ENCODE measurements around the gene MFSD11. TPM values are rescaled to one million over a fixed set of nuclear protein-coding genes. Genes with fewer than 3 reads are reported as not detected.
A peak's percentile ranks its signal among the peaks of the same experiment; 100 is the strongest.
"Not testable (repeated sequence)": the region's sequence is repeated elsewhere in the genome, so short reads cannot be mapped to it uniquely, and the experiment has no call there.

Gene MFSD11
- polyA plus RNA-seq, 3 donors = 25.4 to 28.6 (median 27.6) TPM

DNA sequence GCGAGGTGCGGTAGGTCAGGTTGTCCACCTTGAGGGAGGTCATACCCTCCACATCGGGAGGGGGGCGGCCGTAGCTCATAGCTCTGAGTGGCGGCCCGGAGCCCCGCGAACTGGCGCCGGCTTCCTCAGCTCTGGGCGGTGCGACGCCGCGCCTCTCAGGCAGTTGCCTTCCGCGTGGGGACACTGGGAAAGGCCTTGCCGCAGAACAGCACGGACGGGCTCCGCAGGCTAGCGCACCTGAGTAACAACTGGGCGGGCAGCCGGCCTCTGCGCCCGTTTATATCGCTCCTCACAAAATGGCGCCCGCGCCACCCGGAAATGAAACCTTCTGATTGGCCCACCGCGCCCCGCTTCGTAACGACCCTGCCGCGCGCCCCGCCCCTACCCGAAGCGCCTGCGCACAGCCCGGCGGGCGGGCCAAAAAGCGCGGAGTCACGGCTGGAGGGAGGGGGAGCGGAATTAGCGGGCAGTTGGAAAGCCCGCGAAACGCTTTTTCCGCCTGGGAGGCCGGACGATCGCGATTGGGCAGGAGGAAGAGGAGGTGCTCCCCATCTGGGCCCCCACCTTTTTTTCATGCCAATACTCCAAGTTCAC, 740 bp upstream of the MFSD11 start, which contains the start of gene SRSF2:
SRSF2 (minus strand) TSS at position 250 of the 594 bp plus-strand sequence; CDS start at position 79, 171 bp downstream.
- peak; percentile 90 to 99 (median 97) for DNase-seq (ENCODE audit: extremely low read depth in 1 of 11, low read depth in 9 of 11, low spot score in 4 of 11)

GRCh38 chr17:76738468-76738850, 540 bp downstream of the MFSD11 start:
- peak in 1 of 11 donors; percentile 13 for DNase-seq (ENCODE audit: extremely low read depth in 1 of 11, low read depth in 9 of 11, low spot score in 4 of 11)

DNA sequence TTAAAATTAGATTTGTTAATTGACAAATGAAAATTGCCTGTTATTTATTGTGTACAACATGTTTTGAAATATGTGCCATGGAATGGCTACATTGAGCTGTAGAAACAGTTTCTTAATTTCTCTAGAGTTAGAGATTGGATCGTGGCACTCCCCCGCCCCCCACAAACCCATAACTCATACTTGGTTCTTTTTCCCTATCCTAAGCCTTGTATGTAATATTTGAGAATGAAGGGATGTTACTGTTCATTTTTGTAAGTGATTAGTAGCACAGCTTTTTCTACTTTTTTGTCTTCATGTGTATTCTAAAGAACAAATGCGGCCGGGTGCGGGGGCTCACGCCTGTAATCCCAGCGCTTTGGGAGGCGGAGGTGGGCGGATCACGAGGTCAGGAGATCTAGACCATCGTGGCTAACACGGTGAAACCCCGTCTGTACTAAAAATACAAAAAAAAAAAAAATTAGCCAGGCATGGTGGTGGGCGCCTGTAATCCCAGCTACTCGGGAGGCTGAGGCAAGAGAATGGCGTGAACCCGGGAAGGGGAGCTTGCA, 1.7 kb downstream of the MFSD11 start:
- not testable (repeated sequence) for DNase-seq (ENCODE audit: extremely low read depth in 1 of 11, low read depth in 9 of 11, low spot score in 4 of 11)

GRCh38 chr17:76740329-76741118, 2.6 kb downstream of the MFSD11 start:
- DNase-seq (ENCODE audit: extremely low read depth in 1 of 11, low read depth in 9 of 11, low spot score in 4 of 11) = no peak

- DNase-seq (ENCODE audit: extremely low read depth in 1 of 11, low read depth in 9 of 11, low spot score in 4 of 11) = no peak
These were observed 5.0 kb downstream of the MFSD11 start for GRCh38 chr17:76742958-76743357.

GRCh38 chr17:76744747-76745146, 6.8 kb downstream of the MFSD11 start:
- DNase-seq (ENCODE audit: extremely low read depth in 1 of 11, low read depth in 9 of 11, low spot score in 4 of 11) = no peak

DNA sequence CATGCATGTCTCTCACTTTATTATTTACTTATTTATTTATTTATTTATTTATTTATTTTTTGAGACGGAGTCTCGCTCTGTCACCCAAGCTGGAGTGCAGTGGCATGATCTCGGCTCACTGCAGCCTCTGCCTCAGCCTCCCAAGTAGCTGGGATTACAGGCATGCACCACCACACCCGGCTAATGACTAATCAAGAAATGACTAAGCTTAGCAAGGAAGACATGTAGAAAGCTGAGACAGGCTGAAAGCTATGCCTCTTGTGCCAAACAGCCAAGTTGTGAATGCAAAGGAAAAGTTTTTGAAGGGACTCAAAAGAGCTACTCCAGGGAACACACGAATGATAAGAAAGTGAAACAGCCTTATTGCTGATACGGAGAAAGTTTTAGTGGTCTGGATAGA, 7.9 kb downstream of the MFSD11 start:
- not testable (repeated sequence) for DNase-seq (ENCODE audit: extremely low read depth in 1 of 11, low read depth in 9 of 11, low spot score in 4 of 11)

GRCh38 chr17:76747716-76748363, 9.9 kb downstream of the MFSD11 start:
- no peak for DNase-seq (ENCODE audit: extremely low read depth in 1 of 11, low read depth in 9 of 11, low spot score in 4 of 11)

- DNase-seq (ENCODE audit: extremely low read depth in 1 of 11, low read depth in 9 of 11, low spot score in 4 of 11) = no peak
These were observed 10.7 kb downstream of the MFSD11 start for GRCh38 chr17:76748657-76749056.

DNA sequence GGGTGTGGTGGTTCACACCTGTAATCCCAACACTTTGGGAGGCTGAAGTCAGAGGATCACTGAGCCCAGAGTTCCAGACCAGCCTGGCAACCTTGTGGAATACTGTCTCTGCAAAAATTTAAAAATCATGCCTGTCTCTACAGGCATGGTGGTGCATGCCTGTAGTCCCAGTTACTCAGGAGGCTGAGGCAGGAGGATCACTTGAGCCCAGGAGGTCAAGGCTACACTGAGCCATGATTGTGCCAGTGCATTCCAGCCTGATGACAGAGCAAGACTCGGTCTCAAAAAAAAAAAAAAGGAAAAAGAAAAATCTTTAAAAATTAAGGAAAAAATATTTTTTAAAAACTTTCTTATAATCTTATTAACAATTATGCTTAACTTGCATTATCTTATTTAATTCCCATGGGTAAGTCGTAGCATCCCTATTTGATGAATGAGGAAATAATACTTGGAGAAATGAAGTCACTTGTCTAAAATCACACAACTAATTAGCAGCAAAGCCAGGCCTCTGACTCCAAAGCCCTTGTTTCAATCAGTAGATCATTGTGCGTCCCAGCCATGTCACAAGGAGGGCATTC, 13.6 kb downstream of the MFSD11 start:
- no peak for DNase-seq (ENCODE audit: extremely low read depth in 1 of 11, low read depth in 9 of 11, low spot score in 4 of 11)

DNA sequence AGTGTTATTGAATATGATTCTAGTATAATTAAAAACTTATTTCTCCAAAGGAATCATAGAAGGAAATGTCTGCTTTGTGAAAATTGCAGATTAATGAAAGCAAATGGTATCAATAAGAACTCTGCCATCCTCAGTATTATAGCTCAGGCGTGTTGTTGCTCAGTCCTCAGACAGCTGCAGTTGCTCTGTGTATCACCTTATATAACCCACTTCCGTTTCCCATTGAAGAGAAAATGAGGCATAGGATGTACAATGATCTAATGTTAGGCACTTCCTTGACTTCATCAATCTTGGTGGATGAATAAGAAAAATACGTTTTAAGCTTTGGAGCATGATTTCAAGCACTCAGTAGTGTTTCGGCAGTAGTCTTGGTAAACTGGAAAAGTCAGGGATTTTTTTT, 14.1 kb downstream of the MFSD11 start:
- DNase-seq (ENCODE audit: extremely low read depth in 1 of 11, low read depth in 9 of 11, low spot score in 4 of 11) = no peak

DNA sequence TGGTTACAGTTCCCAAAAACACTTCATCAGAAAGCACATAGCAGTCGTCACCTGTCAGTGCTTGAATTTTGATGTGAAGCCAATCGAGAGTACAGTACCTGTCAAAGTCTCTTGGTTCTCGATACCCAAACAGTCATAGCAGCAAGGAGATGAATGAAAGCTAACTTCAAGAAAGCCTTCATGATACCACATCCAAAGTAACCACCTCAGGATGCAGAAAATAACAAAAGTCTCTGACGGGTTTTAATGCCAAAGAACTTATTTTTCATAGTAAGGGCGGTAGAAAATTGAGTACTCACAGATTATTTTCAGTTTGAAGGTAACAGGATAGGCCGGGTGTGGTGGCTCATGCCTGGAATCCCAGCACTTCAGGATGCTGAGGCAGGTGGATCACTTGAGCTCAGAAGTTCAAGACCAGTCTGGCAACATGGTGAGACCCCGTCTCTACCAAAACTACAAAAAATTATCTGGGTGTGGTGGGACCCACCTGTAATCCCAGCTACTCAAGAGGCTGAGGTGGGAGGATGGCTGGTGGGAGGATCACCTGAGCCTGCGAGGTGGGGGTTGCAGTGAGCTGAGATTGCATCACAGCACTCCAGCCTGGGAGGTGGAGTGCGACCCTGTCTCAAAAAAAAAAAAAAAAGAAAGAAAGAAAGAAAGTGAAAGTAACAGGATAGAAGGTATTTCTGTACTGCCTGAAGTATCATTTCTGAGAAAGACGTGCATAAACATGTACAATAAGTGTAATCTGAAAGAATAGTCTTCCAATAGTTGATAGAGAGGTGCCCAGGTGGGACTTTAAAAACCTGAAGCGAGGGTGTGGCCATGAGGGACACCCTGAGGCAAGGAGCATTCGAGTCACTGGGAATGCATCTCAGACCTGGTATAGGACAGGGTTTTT, 15.4 kb downstream of the MFSD11 start:
- DNase-seq (ENCODE audit: extremely low read depth in 1 of 11, low read depth in 9 of 11, low spot score in 4 of 11) = no peak

DNA sequence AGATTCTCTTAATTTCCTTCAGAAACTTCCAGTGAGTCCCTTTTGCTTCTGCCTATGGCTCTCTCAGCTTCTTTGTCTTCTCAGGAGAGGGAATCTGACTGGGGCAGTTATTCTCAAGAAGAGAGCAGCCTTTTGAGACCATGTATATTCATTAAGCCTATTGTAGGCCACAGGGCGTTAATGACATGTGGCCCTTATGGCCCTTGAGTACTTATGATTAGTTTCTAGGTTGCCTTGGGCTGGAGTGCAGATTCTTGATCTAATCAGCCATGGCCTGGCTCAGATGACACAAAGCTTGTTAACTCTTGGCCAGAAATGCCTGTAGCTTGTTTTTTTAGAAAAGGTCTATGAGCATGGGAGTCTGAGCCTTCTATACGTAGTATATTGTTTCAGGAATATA, 17.4 kb downstream of the MFSD11 start:
- DNase-seq (ENCODE audit: extremely low read depth in 1 of 11, low read depth in 9 of 11, low spot score in 4 of 11) = no peak

DNA sequence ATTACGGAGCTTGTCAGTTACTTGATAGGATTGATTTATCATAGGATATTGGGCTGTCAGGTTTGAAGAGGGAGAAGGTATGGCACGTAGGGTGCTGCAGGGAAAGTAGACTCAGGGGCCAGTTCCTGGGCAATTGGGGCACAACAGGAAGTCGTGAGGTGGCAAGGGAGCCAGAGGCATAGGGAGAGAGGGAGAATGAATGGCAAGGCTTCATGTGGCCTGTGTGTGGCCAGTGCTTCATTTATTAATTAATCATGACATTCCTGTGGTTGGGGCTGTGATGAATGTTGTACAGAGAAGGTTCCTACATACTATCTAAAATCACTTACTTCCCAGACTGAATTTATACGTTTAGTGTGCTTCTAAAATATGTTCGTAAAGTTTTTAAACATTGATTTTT, 19.3 kb downstream of the MFSD11 start:
- no peak for DNase-seq (ENCODE audit: extremely low read depth in 1 of 11, low read depth in 9 of 11, low spot score in 4 of 11)

- DNase-seq (ENCODE audit: extremely low read depth in 1 of 11, low read depth in 9 of 11, low spot score in 4 of 11) = no peak
These were observed 20.7 kb downstream of the MFSD11 start for GRCh38 chr17:76758570-76758969.

DNA sequence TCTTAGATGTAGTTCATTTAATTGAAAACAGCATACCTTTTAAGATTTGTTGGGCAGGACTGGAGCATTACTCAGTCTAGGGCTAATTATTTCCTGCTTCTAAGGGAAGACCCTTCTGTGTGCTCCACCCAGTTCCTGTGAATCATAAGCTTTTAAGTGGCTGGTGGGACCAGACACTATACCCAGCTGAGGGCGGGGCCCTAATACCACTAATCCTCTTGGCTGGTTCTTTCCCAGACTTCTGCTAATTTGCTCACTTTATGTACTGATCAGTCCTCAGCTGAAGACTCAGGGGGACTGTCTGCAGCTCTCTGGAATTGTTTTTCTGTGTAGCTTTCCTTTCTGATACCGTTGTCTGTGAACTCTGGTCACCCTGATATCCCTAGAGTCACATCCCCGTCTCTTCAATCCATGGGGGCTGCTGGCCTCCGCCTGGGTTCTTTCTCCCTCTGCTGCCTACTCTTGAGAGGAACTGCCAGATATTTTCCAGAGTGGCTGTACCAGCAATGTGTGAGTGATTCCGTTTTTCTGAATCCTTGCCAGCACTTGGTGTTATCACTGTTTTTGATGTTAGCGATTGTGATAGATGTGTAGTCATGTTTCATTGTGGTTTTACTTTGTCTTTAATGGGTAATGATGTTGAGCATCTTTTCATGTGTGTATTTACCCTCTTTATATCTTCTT, 35.1 kb downstream of the MFSD11 start:
- no peak for DNase-seq (ENCODE audit: extremely low read depth in 1 of 11, low read depth in 9 of 11, low spot score in 4 of 11)

- peak in 1 of 11 donors; percentile 19 for DNase-seq (ENCODE audit: extremely low read depth in 1 of 11, low read depth in 9 of 11, low spot score in 4 of 11)
These were observed 37.2 kb downstream of the MFSD11 start for GRCh38 chr17:76775021-76775600.

Data from renal cortex interstitium (tissue), 11 donors.